GM12801 (cell line): Measurements from ENCODE around the gene AP3D1.

Experiments
- TF ChIP-seq, protein P1 (sequence below): IDR thresholded peaks from one replicate; pipeline ENCODE4 v1.5.1; 2011; ENCODE audit warnings: control low read depth; ENCODE audit not compliant: insufficient read length; ENCODE audit errors: extremely low read depth

AP3D1 gene

DNA sequence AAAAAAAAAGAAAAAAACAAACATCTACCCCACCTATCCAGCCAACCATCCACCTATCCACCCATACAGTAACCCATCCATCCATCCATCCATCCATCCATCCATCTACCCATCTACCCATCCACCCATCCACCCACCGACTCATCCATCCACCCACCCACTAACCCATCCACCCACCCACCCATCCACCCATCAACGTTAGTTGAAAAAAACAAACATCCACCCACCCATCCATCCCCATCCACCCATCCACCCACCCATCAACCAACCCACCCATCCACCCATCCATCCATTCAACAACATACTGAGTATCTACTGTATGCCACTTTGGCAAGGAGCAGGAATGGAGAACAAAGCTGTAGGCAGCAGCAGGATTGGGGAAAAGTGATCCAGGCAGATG, 6.1 kb upstream of the AP3D1 start:
- TF ChIP-seq, protein P1, sequence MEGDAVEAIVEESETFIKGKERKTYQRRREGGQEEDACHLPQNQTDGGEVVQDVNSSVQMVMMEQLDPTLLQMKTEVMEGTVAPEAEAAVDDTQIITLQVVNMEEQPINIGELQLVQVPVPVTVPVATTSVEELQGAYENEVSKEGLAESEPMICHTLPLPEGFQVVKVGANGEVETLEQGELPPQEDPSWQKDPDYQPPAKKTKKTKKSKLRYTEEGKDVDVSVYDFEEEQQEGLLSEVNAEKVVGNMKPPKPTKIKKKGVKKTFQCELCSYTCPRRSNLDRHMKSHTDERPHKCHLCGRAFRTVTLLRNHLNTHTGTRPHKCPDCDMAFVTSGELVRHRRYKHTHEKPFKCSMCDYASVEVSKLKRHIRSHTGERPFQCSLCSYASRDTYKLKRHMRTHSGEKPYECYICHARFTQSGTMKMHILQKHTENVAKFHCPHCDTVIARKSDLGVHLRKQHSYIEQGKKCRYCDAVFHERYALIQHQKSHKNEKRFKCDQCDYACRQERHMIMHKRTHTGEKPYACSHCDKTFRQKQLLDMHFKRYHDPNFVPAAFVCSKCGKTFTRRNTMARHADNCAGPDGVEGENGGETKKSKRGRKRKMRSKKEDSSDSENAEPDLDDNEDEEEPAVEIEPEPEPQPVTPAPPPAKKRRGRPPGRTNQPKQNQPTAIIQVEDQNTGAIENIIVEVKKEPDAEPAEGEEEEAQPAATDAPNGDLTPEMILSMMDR, result no peak

DNA sequence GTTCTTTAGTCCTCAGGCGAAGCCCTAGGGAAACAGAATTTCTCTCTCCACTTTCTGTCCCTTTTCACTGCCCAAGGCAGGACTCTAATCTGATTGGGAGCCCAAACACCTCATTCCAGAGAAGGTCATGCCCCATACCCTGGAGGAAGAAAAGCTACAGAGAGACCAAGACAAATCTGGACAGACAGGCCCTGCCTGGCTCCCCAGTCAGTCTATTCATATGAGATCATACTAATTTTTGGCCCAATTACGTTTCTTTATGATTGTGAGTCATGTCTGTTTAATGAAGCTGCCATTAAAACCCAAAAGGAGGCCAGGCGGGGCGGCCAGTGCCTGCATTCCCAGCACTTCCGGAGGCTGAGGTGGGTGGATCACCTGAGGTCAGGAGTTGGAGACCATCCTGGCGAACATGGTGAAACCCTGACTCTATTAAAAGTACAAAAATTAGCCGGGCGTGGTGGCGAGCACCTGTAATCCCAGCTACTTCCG, 3.3 kb upstream of the AP3D1 start:
- TF ChIP-seq, protein P1, result no peak

DNA sequence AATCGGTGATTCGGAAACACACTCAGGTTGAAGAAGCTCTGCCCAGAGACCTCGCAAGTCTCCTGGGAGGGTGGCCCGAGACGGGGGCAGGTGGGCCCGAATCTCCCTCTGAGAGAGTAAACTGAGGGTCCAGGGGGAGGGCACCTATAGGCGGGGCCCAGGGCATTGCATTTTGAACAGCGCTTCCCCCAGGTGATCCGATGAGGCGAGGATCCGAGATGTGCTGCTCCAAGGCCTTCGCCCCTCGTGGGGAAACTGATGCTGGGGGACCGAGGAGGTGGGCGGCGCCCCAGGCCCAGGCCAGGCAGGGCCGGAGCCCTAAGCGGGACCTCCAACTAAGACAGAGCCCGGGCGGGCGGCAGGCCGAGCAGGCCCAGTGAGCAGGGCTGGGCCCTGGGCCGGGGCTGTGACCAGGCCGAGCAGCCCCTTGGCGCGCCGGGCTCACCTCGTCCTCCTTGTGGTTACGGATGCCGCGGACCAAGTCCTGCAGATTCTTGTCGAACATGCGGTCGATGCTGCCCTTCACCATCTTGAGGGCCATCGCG, 500 bp downstream of the AP3D1 start:
- TF ChIP-seq, protein P1, result no peak

DNA sequence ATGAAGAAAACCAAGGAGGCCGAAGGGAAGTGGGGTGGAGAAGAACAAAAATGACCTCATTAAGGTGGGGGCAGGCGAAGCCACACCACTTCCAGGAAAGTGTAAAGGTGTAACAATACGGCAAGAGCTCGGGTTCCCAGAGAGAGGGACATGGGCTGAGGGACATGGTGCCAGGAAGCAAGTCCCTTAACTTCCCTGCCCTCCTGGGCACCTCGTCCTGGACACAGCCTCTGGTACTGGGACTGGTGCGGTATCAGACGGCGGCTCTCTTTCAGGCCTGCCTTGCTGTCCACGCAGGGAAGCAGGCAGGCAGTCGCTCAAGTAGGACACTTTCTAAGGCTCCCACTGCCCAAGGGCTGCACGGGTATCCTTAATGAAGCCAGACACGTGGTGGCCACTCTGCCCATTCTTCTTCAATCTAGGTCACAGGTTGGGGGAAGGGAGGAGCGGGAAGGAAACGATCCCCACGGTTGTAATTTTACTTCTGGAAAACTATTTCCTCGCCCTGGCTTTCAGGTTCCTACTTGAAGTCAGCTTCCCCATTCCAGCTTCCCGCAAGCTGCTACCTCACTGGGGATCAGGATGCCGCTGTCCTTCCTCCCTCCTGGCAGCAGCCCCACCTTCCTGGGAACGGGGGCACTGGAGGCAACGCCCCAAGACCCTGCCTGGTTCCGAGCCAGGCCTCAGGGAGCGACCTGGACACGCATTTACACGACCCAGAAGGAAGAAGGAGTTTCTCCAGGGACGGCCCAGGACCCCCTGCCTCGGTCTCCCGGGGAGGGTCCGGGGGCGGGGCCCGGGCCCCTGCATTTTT, 1.2 kb downstream of the AP3D1 start:
- TF ChIP-seq, protein P1, result no peak

DNA sequence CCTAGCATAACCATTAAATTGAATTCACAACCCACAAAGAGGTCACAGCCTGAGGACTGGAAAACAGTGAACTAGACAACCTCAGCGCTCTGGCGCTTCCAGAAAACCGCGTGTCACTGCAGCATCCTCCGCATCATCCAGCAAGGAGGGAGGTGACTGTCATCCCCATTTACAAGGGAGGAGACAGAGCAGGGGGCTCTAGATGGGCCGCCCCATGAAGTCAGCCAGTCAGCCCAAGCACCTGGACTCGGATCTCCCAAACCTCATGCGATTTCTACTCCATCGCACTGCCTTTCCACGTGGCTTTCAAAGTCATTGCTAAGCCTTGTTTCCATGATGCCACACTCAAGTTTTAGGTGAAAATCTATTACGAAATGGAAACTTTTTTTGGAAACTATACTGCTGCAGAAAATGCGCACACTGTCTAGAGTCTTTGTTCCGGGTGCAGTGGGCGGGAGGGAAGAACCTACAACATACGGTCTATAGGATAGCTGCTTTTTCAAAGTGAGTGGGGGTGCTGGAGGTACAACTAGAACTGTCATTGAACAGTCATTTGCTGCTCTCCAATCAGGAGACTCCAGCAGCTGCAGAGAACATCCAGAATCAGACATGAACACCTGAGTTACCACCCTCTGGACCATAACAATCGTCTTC, 2.8 kb downstream of the AP3D1 start:
- TF ChIP-seq, protein P1, result no peak

DNA sequence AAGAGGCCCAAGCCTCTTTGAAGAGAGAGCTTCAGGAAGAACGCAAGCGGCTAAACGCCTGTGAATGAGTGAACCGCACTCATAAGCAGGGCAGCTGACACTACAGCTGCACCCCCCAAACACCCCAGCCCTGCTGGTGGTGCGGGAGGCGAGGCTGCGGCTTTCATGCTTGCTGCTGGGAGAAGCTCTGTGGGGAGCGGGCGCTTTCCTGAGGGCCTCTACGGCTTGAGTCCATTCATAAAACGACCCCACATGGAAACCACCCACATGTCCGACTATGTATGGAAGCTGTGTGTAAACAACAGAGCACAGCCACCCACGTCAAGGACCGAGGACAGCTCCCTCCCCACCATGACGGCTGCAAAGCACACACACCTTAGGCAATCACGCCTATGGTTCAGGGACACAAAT, 5.5 kb downstream of the AP3D1 start:
- TF ChIP-seq, protein P1, result no peak

DNA sequence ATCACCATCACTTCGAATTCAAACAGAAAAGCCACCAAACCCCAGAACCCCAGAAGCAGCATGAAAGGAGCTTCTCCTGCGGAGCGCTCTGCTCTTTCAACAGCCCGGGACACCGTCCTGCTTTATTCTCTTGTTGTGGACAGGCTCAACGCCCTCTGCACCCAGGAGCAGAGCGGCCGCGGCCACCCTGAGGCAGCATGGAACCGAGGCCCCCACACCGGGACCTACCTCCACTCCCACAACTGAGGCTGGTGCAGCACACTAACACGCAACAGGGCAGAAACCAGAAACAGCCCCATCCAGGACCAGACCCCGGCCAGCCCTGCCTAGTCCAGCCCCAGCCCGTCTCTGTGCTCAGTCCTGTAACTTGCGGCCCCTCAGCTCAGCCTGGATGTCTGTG, 7.2 kb downstream of the AP3D1 start:
- TF ChIP-seq, protein P1, result no peak
